Calu3 (cell line): ENCODE measurements around the gene TTLL11. TPM values are rescaled to one million over a fixed set of nuclear protein-coding genes. Genes with fewer than 3 reads are reported as not detected.

Experiments used
- BruUV-seq: library from RNA; stranded (reverse); fragments of 400-500 nt; replicated peaks from 2 replicates; lab custom pipeline; 2021; lab: Mats Ljungman, UMichigan
- CTCF ChIA-PET: fragments of 300-600 bp; sonication (Branson Sonifier 250); formaldehyde crosslinking; loops from one replicate; lab custom pipeline; 2022; ENCODE audit warnings: antibody characterized with exemption; lab: Charles Lee
- DNase-seq: peaks from one replicate; pipeline ENCODE4 v3.0.0; 2022
- H3K27ac Mint-ChIP-seq: one replicate; pipeline ENCODE4 v1.8.0; 2022; ENCODE audit warnings: mixed read lengths; ENCODE audit not compliant: unreplicated experiment
- H3K27me3 Mint-ChIP-seq: one replicate; pipeline ENCODE4 v1.8.0; 2022; ENCODE audit warnings: mixed read lengths; ENCODE audit not compliant: unreplicated experiment
- H3K36me3 Mint-ChIP-seq: one replicate; pipeline ENCODE4 v1.8.0; 2022; ENCODE audit warnings: mild to moderate bottlenecking, moderate library complexity, mixed read lengths; ENCODE audit not compliant: insufficient read depth, unreplicated experiment
- H3K4me1 Mint-ChIP-seq: one replicate; pipeline ENCODE4 v1.8.0; 2022; ENCODE audit warnings: mild to moderate bottlenecking, low read depth, mixed read lengths; ENCODE audit not compliant: unreplicated experiment
- H3K4me3 Mint-ChIP-seq: one replicate; pipeline ENCODE4 v1.8.0; 2022; ENCODE audit warnings: mild to moderate bottlenecking, low read depth, moderate library complexity, mixed read lengths; ENCODE audit not compliant: unreplicated experiment
- H3K9me3 Mint-ChIP-seq: one replicate; pipeline ENCODE4 v1.8.0; 2022; ENCODE audit warnings: low read depth, mixed read lengths; ENCODE audit not compliant: unreplicated experiment
- CTCF ChIP-seq: fragments of 200-600 bp; IDR thresholded peaks from one replicate; pipeline ENCODE4 v1.8.0; 2022; ENCODE audit warnings: antibody characterized with exemption; ENCODE audit not compliant: unreplicated experiment
- intact Hi-C: fragments of 100-400 bp; cut with micrococcal nuclease; formaldehyde crosslinking; loops from one replicate; pipeline ENCODE4 v1.10.0; 2022; ENCODE audit not compliant: unreplicated experiment
- total RNA-seq: library from RNA; stranded (reverse); gene quantifications from 2 replicates; pipeline ENCODE4 v1.2.3, GENCODE V29; 2022

The TTLL11 gene
- total RNA-seq, 1 experiment from 2014 or later: 10.5 TPM

GRCh38 chr9:122058709-122059108 is 34.4 kb downstream of the TTLL11 start:
- Mint-ChIP-seq H3K36me3 (no peaks in the 10 kb centered on the region), H3K4me1 (no peaks in the 10 kb centered on the region), H3K4me3 (no peak overlapping the region), H3K27me3 (no peaks in the 10 kb centered on the region), H3K27ac (no peak overlapping the region), H3K9me3 (no peaks in the 10 kb centered on the region)
- intact Hi-C loops: no loop called here
- no peak for TF ChIP-seq CTCF
- CTCF ChIA-PET: no interaction called here
- DNase-seq: no peak
- no TSS peak for BruUV-seq

GRCh38 chr9:122058051-122058450 is 35.1 kb downstream of the TTLL11 start:
- Mint-ChIP-seq H3K4me1 (no peaks in the 10 kb centered on the region), H3K4me3 (no peak overlapping the region), H3K27ac (no peak overlapping the region), H3K9me3 (no peaks in the 10 kb centered on the region), H3K27me3 (no peaks in the 10 kb centered on the region), H3K36me3 (no peaks in the 10 kb centered on the region)
- no peak for DNase-seq
- BruUV-seq: no TSS peak
- no peak for TF ChIP-seq CTCF
- CTCF ChIA-PET: no interaction called here
- intact Hi-C loops: no loop called here

GRCh38 chr9:122057211-122057610 is 35.9 kb downstream of the TTLL11 start:
- Mint-ChIP-seq H3K36me3 (no peaks in the 10 kb centered on the region), H3K4me1 (no peaks in the 10 kb centered on the region), H3K27me3 (no peaks in the 10 kb centered on the region), H3K9me3 (no peaks in the 10 kb centered on the region), H3K4me3 (no peak overlapping the region), H3K27ac (no peak overlapping the region)
- intact Hi-C loops: no loop called here
- CTCF ChIA-PET: interaction anchor here (0.9 kb wide), 1 partner anchor 322 kb away, joined by 4 read pairs; no protein-coding TSS in a partner anchor
- no TSS peak for BruUV-seq
- no peak for DNase-seq
- no peak for TF ChIP-seq CTCF

- no peaks in the 10 kb centered on the region for H3K4me1 Mint-ChIP-seq
- H3K27ac Mint-ChIP-seq: no peak overlapping the region
- no peaks in the 10 kb centered on the region for H3K27me3 Mint-ChIP-seq
- BruUV-seq: no TSS peak
- intact Hi-C loops: no loop called here
- no peak for TF ChIP-seq CTCF
- DNase-seq: peak; percentile 3
- no peaks in the 10 kb centered on the region for H3K9me3 Mint-ChIP-seq
- no peak overlapping the region for H3K4me3 Mint-ChIP-seq
- no peaks in the 10 kb centered on the region for H3K36me3 Mint-ChIP-seq
- CTCF ChIA-PET: interaction anchor here (0.9 kb wide), 1 partner anchor 322 kb away, joined by 4 read pairs; no protein-coding TSS in a partner anchor
Observed at GRCh38 chr9:122056484-122056883, 36.6 kb downstream of the TTLL11 start.
